Heart right ventricle (tissue), 16 donors: ENCODE results near the gene COL4A6. TPM values are rescaled to one million over a fixed set of nuclear protein-coding genes. Genes with fewer than 3 reads are reported as not detected.
A peak's percentile ranks its signal among the peaks of the same experiment; 100 is the strongest.

Experiments
- ATAC-seq, 8 donors: fragments of 200-7000 bp; cut with Tn5 transposase; one replicate each; pipeline ENCODE4 v1.9.1; 2020; ENCODE audit warnings: mild to moderate bottlenecking in 8 of 8, moderate library complexity in 8 of 8, moderate number of reproducible peaks in 1 of 8
- DNase-seq, 2 donors: peaks; one replicate each; pipeline ENCODE4 v3.0.0-alpha.2; 2020
- H3K27ac ChIP-seq, 10 donors: fragments of 200-600 bp; sonication (generic) in 2 of 10; one replicate each; pipeline versions ENCODE4 v1.5.0 to v1.8.0; 2020 to 2022; ENCODE audit warnings: mild to moderate bottlenecking in 3 of 10
- H3K27me3 ChIP-seq, 7 donors: fragments of 200-600 bp; one replicate each; pipeline ENCODE4 v1.8.0; 2021 to 2022; ENCODE audit warnings: mild to moderate bottlenecking in 2 of 7
- H3K36me3 ChIP-seq, 9 donors: fragments of 200-600 bp; sonication (generic) in 1 of 9; one replicate each; pipeline versions ENCODE4 v1.5.0 to v1.8.0; 2020 to 2022; ENCODE audit warnings: mild to moderate bottlenecking in 2 of 9
- H3K4me1 ChIP-seq, 9 donors: fragments of 200-600 bp; sonication (generic) in 1 of 9; one replicate each; pipeline versions ENCODE4 v1.5.0 to v1.8.0; 2020 to 2022; ENCODE audit warnings: mild to moderate bottlenecking in 4 of 9
- H3K4me3 ChIP-seq, 10 donors: fragments of 200-600 bp; sonication (generic) in 2 of 10; one replicate each; pipeline versions ENCODE4 v1.5.0 to v1.8.0; 2020 to 2022; ENCODE audit warnings: mild to moderate bottlenecking in 7 of 10, moderate library complexity in 2 of 10
- H3K9me3 ChIP-seq, 11 donors: fragments of 200-600 bp in 10 of 11; sonication (generic) in 2 of 11; one replicate each; pipeline versions ENCODE4 v1.5.0 to v1.8.0; 2013 to 2022; ENCODE audit warnings: mild to moderate bottlenecking in 2 of 11, control low read depth in 1 of 11, moderate library complexity in 1 of 11
- CTCF ChIP-seq, 9 donors: fragments of 200-600 bp; sonication (generic) in 2 of 9; IDR thresholded peaks; one replicate each; pipeline versions ENCODE4 v1.5.0 to v1.8.0; 2021 to 2022; ENCODE audit warnings: antibody characterized with exemption in 9 of 9, mild to moderate bottlenecking in 5 of 9, moderate library complexity in 1 of 9
- WGBS, 2 donors: extraction: QIAGEN DNeasy Blood & Tissue Kit; methylation state at CpG; one replicate each; pipeline ENCODE4 v1.1.7; 2013; ENCODE audit warnings: inconsistent platforms in 1 of 2; 5-methylcytosine and 5-hydroxymethylcytosine counted together
- intact Hi-C, 10 donors: fragments of 100-400 bp; cut with DNase I; formaldehyde crosslinking; loops; one replicate each; pipeline versions ENCODE4 v1.11.1 to v1.14.2; 2022
- polyA plus RNA-seq, 2 donors: library from polyadenylated mRNA; stranded (reverse); fragments of 200-250 nt; gene quantifications; one replicate each; pipeline ENCODE4 v1.2.3, GENCODE V29; 2013
- total RNA-seq, 10 donors: library from RNA; stranded (reverse); fragmentation: NEBNext Ultra II Directional in 3 of 10; extraction: Animal tissue kit (Norgen Biotek cat#: 25700) in 3 of 10; gene quantifications; one replicate each; pipeline versions ENCODE4 v1.2.1 to v1.2.4, GENCODE V29; 2021 to 2023
- donor health status: Arrhythmogenic right ventricular cardiomyopathy.
- donor health status: ischemic (EF 13 %, LVEDD 7.1; RV severe dilation, severe dysfunction).
- donor health status: healthy with polysubstance abuse.
- donor health status: DM: no; HTN: yes; CAD: no.
- donor health status: DM: no; HTN: no; CAD: no.
- donor health status: ischemic (EF 25% LVEDD 6.9; RV normal size, moderate dysfunction).
- donor health status: ischemic (EF 25% LVEDD 5.7; RV mildly dilated, moderate dysfunction).
- donor health status: healthy.
- donor health status: DM: yes; HTN: yes; CAD: no.
- donor health status: Ischemic cardiomyopathy.
- donor health status: ischemic (EF 35%, LVEDD 5.7; RV mildly dilated, moderate dysfunction).
- donor health status: nonischemic (EF 11% LVEDD 7.7; RV severe dilation, severe dysfunction).
- donor health status: DM: yes; HTN: yes; CAD: no.
- donor health status: PGD.
- donor health status: ischemic (EF 29% LVEDD 5.4; RV normal size, mild dysfunction).
- donor health status: nonischemic (EF 23%, LVEDD 6.1; RV moderate dilation, normal function).

COL4A6 gene
- total and polyA plus RNA-seq, 12 donors = 1.7 to 10.8 (median 7.6) TPM

DNA sequence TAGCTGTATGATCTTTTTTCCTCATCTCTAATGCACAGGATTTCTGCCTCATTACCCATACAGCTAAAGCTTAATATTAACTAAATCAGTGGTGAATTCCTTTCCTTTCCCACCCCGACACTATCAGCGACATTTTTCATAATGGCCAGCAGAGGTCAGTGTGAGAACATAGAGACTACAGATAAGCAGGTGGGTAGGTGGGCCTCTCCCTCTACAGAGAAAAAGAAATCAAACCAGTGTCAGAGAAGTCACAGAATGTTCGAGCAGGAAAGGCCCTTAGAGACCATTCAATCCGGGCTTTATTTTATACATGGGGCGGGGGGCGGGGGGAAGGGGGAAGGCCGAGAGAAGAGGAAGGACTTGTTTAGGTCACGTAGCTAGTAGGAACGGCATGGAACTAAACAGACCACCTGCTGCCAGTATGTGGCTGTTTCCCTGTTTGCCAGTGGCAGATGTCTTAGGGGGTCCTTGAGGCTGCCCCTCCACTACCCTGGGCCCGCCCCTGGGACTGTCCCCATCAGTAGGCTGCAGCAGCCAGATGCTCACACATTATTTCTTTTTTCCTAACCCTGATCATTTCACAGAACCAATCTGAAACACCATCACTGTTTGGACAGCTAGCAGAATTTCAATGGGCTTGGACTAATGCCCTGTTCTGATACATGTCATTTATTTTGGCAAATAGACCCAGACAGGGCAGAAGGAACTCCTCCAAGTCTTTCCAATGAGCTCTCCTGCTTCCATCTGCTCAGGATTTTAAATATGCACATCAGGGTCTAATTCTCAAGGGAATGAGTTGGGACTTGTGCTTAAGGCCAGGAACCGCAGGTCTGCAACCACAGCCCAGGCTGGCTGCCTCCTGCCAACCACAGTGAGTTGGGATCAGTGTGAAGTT is 213.2 kb downstream of the COL4A6 start:
- peak in 7 of 8 donors; percentile 16 to 69 (median 58) for ATAC-seq
- Histone ChIP-seq H3K9me3 (no peaks in the 10 kb centered on the region), H3K4me3 (no peak overlapping the region), H3K4me1 (peaks cover 0 to 11% (median 0%) of the 10 kb centered on the region in 9 donors), H3K27me3 (peaks cover 0 to 48% (median 0%) of the 10 kb centered on the region in 7 donors), H3K27ac (no peak overlapping the region), H3K36me3 (no peaks in the 10 kb centered on the region)
- no peak for DNase-seq
- peak in 8 of 9 donors; percentile 17 to 63 (median 56) for TF ChIP-seq CTCF (IDR thresholded peaks at IDR 0.05)
- intact Hi-C loops = loop anchor here in 8 of 10 donors (2.0 to 10.0 kb wide), 5 partner anchors 70 to 312 kb away; no protein-coding TSS in a partner anchor
- 7 to 27% methylated on average over 7 to 11 of the region's 11 CpGs for WGBS, 2 donors

DNA sequence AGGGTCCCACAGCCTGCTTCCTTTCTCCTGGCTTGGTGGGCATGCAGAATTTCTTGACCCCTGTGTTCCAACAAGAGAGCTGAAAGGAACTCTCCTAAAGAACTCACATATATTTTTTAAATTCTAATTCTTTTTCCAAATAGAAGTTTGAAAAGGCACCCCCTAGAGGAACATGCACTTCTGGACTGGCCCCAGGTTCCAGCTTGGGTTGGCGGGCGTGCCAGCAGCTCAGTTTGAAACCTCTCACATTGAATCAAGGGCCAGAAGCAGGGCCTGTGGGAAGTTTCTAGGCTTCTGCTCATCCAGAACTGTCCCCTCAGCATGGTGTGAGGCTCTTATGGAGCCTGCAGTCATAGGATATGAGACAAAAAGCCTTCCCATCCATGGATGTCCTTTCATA is 214.0 kb downstream of the COL4A6 start:
- ATAC-seq = no peak
- TF ChIP-seq CTCF (IDR thresholded peaks at IDR 0.05) = no peak
- Histone ChIP-seq H3K4me1 (peaks cover 0 to 11% (median 0%) of the 10 kb centered on the region in 9 donors), H3K27ac (no peak overlapping the region), H3K9me3 (no peaks in the 10 kb centered on the region), H3K4me3 (no peak overlapping the region), H3K27me3 (peaks cover 0 to 42% (median 0%) of the 10 kb centered on the region in 7 donors), H3K36me3 (no peaks in the 10 kb centered on the region)
- intact Hi-C loops = loop anchor here in 7 of 10 donors (2.0 to 10.0 kb wide), 5 partner anchors 71 to 313 kb away; no protein-coding TSS in a partner anchor
- DNase-seq = peak in 1 of 2 donors; percentile 7
- 88 to 90% methylated on average over 2 of the region's 2 CpGs for WGBS, 2 donors

DNA sequence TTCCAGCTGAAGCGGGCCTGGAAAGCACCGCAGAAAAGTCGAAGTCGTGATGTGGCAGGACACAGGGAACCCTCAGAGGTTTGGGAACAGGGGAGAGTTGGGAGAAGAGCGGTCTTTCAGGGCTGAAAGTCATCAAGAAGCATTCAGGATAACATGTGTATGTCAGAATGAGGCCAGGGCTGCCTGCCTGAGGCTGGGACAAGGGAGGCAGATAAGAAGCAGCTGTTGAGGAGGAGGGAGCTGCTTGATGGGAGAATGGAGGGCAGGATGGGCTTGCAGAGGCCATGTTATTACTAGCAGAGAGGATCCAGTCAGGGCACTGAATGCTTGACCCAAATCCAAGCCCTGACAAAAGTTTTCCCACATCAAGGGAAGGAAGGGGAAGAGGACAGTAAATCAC is 214.6 kb downstream of the COL4A6 start:
- H3K27ac ChIP-seq = no peak overlapping the region
- peaks cover 0 to 11% (median 0%) of the 10 kb centered on the region in 9 donors for H3K4me1 ChIP-seq
- H3K4me3 ChIP-seq = no peak overlapping the region
- H3K9me3 ChIP-seq = no peaks in the 10 kb centered on the region
- DNase-seq = no peak
- WGBS, 2 donors = 65 to 77% methylated on average over 5 of the region's 5 CpGs
- H3K27me3 ChIP-seq = peaks cover 0 to 41% (median 0%) of the 10 kb centered on the region in 7 donors
- H3K36me3 ChIP-seq = no peaks in the 10 kb centered on the region
- intact Hi-C loops = loop anchor here in 7 of 10 donors (5.0 to 10.0 kb wide), 4 partner anchors 71 to 314 kb away; no protein-coding TSS in a partner anchor
- TF ChIP-seq CTCF (IDR thresholded peaks at IDR 0.05) = no peak
- peak in 2 of 8 donors; percentile 31 to 37 for ATAC-seq

GRCh38 chrX:108221301-108221864 is 216.8 kb downstream of the COL4A6 start:
- 67 to 73% methylated on average over 7 of the region's 7 CpGs for whole genome bisulfite sequencing, 2 donors
- intact Hi-C loops = loop anchor here in 7 of 10 donors (5.0 to 10.0 kb wide), 4 partner anchors 73 to 316 kb away; no protein-coding TSS in a partner anchor
- Histone ChIP-seq H3K27ac (no peak overlapping the region), H3K27me3 (peaks cover 0 to 57% (median 0%) of the 10 kb centered on the region in 7 donors), H3K4me1 (peaks cover 0 to 11% (median 0%) of the 10 kb centered on the region in 9 donors), H3K36me3 (no peaks in the 10 kb centered on the region), H3K9me3 (no peaks in the 10 kb centered on the region), H3K4me3 (no peak overlapping the region)
- TF ChIP-seq CTCF (IDR thresholded peaks at IDR 0.05) = no peak
- DNase-seq (no peak), ATAC-seq (no peak)
